ENCODE data around the gene C9orf85. TPM values are rescaled to one million over a fixed set of nuclear protein-coding genes. Genes with fewer than 3 reads are reported as not detected.

C9orf85 gene
- total and polyA plus RNA-seq, 2 donors (not counting 1 experiment from before 2014, with no cell fraction given), result 4.3 to 9.6 TPM

- peaks cover 3 to 7% of the 10 kb centered on the region in 2 experiments for H3K36me3 ChIP-seq (replicated peaks in 1 of 2; ENCODE audit: control extremely low read depth in 1 of 2, control insufficient read depth in 1 of 2, extremely low read depth in 1 of 2, insufficient read depth in 2 of 2, low read length in 1 of 2)
- Mint-ChIP-seq H3K9me3 (ENCODE audit: insufficient read depth) (peaks cover 14% of the 10 kb centered on the region), H3K4me3 (no peak overlapping the region), H3K27me3 (no peaks in the 10 kb centered on the region), H3K4me1 (no peaks in the 10 kb centered on the region), H3K27ac (no peak overlapping the region)
- H3K79me2 ChIP-seq (ENCODE audit: control insufficient read depth, insufficient read depth, low read length), result no peaks in the 10 kb centered on the region
- intact Hi-C loops (cut with micrococcal nuclease), result no loop called here
- H3K27ac ChIP-seq (ENCODE audit: low read length in 2 of 2), result no peak overlapping the region
- no CpG with 5 or more reads among the region's 1 CpG for WGBS (ENCODE audit: insufficient coverage)
- no peak overlapping the region for H3K4me2 ChIP-seq (replicated peaks; ENCODE audit: low read depth, low read length, poor library complexity, severe bottlenecking)
- ChIA-PET CTCF (no interaction called here), POLR2A (no interaction called here)
- H3K4me3 ChIP-seq (ENCODE audit: control extremely low read depth in 1 of 5, extremely low read depth in 1 of 5, insufficient read depth in 1 of 5, low read depth in 2 of 5, low read length in 4 of 5), result no peak overlapping the region
- no peaks in the 10 kb centered on the region for H3K27me3 ChIP-seq (replicated peaks in 1 of 4; ENCODE audit: control extremely low read depth in 1 of 4, control insufficient read depth in 3 of 4, insufficient read depth in 4 of 4, low read length in 3 of 4)
- no peaks in the 10 kb centered on the region for H3K4me1 ChIP-seq (ENCODE audit: control insufficient read depth in 2 of 2, insufficient read depth in 2 of 2, low read length in 2 of 2)
- no peak for DNase-seq
- TF ChIP-seq EZH2 (IDR thresholded peaks at IDR 0.05; ENCODE audit: borderline replicate concordance, insufficient read depth, low read depth, low read length, poor library complexity, severe bottlenecking) (no peak), CTCF (IDR thresholded peaks at IDR 0.05) (no peak)
- no peak for ATAC-seq (ENCODE audit: low read depth)
- H4K20me1 ChIP-seq (ENCODE audit: control insufficient read depth, insufficient read depth, low read length, poor library complexity, severe bottlenecking), result no peaks in the 10 kb centered on the region
- no peak overlapping the region for H3K9ac ChIP-seq (ENCODE audit: low read length)
- peaks cover 0 to 19% (median 15%) of the 10 kb centered on the region in 3 donors for H3K9me3 ChIP-seq (ENCODE audit: control extremely low read depth in 1 of 3, control insufficient read depth in 2 of 3, insufficient read depth in 1 of 3, low read length in 2 of 3)
- H2AFZ ChIP-seq (ENCODE audit: insufficient read depth, low read depth, low read length, poor library complexity, severe bottlenecking), result no peak overlapping the region
Observed at GRCh38 chr9:71965403-71965802, 54.0 kb downstream of the C9orf85 start.

GRCh38 chr9:71966601-71967000, 55.2 kb downstream of the C9orf85 start:
- H2AFZ ChIP-seq (ENCODE audit: insufficient read depth, low read depth, low read length, poor library complexity, severe bottlenecking), result no peak overlapping the region
- no peak overlapping the region for H3K4me3 ChIP-seq (ENCODE audit: control extremely low read depth in 1 of 5, extremely low read depth in 1 of 5, insufficient read depth in 1 of 5, low read depth in 2 of 5, low read length in 4 of 5)
- no peak overlapping the region for H3K4me3 Mint-ChIP-seq
- H3K4me2 ChIP-seq (replicated peaks; ENCODE audit: low read depth, low read length, poor library complexity, severe bottlenecking), result no peak overlapping the region
- WGBS (ENCODE audit: insufficient coverage), result 100% methylated on average over 3 of the region's 5 CpGs
- TF ChIP-seq CTCF (IDR thresholded peaks at IDR 0.05), result no peak
- no peak for TF ChIP-seq EZH2 (IDR thresholded peaks at IDR 0.05; ENCODE audit: borderline replicate concordance, insufficient read depth, low read depth, low read length, poor library complexity, severe bottlenecking)
- H3K4me1 ChIP-seq (ENCODE audit: control insufficient read depth in 2 of 2, insufficient read depth in 2 of 2, low read length in 2 of 2), result no peaks in the 10 kb centered on the region
- H3K9me3 Mint-ChIP-seq (ENCODE audit: insufficient read depth), result peaks cover 14% of the 10 kb centered on the region
- H3K79me2 ChIP-seq (ENCODE audit: control insufficient read depth, insufficient read depth, low read length), result no peaks in the 10 kb centered on the region
- peaks cover 0 to 19% (median 15%) of the 10 kb centered on the region in 3 donors for H3K9me3 ChIP-seq (ENCODE audit: control extremely low read depth in 1 of 3, control insufficient read depth in 2 of 3, insufficient read depth in 1 of 3, low read length in 2 of 3)
- intact Hi-C loops (cut with micrococcal nuclease), result no loop called here
- DNase-seq (no peak), ATAC-seq (ENCODE audit: low read depth) (no peak)
- H3K27ac Mint-ChIP-seq, result no peak overlapping the region
- no peaks in the 10 kb centered on the region for H3K4me1 Mint-ChIP-seq
- H3K36me3 ChIP-seq (replicated peaks in 1 of 2; ENCODE audit: control extremely low read depth in 1 of 2, control insufficient read depth in 1 of 2, extremely low read depth in 1 of 2, insufficient read depth in 2 of 2, low read length in 1 of 2), result peaks cover 3 to 7% of the 10 kb centered on the region in 2 experiments
- CTCF ChIA-PET, result no interaction called here
- POLR2A ChIA-PET, result no interaction called here
- no peak overlapping the region for H3K27ac ChIP-seq (ENCODE audit: low read length in 2 of 2)
- H3K9ac ChIP-seq (ENCODE audit: low read length), result no peak overlapping the region
- no peaks in the 10 kb centered on the region for H3K27me3 ChIP-seq (replicated peaks in 1 of 4; ENCODE audit: control extremely low read depth in 1 of 4, control insufficient read depth in 3 of 4, insufficient read depth in 4 of 4, low read length in 3 of 4)
- H3K27me3 Mint-ChIP-seq, result no peaks in the 10 kb centered on the region
- H4K20me1 ChIP-seq (ENCODE audit: control insufficient read depth, insufficient read depth, low read length, poor library complexity, severe bottlenecking), result no peaks in the 10 kb centered on the region
